Esophagus muscularis mucosa (tissue), 4 donors: ENCODE measurements around the gene CCDC137.

Source experiments
- EP300 ChIP-seq: sonication (generic); formaldehyde crosslinking; IDR thresholded peaks from one replicate; pipeline ENCODE4 v1.6.1; 2017; ENCODE audit warnings: antibody characterized with exemption
- POLR2A ChIP-seq: fragments of 450-650 bp; IDR thresholded peaks from one replicate; pipeline ENCODE4 v1.6.1; 2017; ENCODE audit warnings: antibody characterized with exemption, moderate library complexity, mild to moderate bottlenecking, low read depth
- POLR2AphosphoS5 ChIP-seq, 2 donors: sonication (generic); formaldehyde crosslinking; IDR thresholded peaks; one replicate each; pipeline ENCODE4 v1.6.1; 2017; ENCODE audit warnings: antibody characterized with exemption in 2 of 2
- TF ChIP-seq, protein P1 (sequence below), 3 experiments: fragments of 200-600 bp in 2 of 3; fragments of 450-650 bp in 1 of 3; sonication (generic) in 2 of 3; IDR thresholded peaks; one replicate each; pipeline ENCODE4 v1.5.1; 2017 to 2019; ENCODE audit warnings: antibody characterized with exemption in 3 of 3, mild to moderate bottlenecking in 2 of 3, moderate library complexity in 1 of 3

DNA sequence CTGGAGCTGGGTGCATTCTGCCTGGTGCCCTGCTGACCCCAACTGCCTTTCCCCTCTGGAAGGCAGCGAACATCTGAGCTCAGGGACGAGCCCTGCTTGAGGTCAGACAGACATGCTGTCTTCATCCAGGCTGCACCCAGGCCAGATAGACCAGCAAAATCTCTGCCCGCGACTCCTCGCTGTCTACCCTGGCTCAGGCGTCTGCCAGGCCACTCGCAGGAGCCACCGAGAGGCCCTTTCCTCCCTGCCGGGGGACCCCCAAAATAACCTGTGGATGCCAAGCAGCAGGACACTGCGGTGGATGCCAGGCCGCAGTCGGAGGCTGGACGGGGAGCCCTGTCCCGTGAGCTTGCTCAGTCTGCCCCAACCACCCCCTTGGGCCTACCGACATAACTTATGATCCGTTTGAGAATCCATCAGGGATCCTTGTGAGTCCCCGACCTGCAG, 42.2 kb downstream of the CCDC137 start:
- TF ChIP-seq POLR2A (no peak), EP300 (no peak), POLR2AphosphoS5 (IDR thresholded peaks at IDR 0.05) (no peak)
- TF ChIP-seq, protein P1, sequence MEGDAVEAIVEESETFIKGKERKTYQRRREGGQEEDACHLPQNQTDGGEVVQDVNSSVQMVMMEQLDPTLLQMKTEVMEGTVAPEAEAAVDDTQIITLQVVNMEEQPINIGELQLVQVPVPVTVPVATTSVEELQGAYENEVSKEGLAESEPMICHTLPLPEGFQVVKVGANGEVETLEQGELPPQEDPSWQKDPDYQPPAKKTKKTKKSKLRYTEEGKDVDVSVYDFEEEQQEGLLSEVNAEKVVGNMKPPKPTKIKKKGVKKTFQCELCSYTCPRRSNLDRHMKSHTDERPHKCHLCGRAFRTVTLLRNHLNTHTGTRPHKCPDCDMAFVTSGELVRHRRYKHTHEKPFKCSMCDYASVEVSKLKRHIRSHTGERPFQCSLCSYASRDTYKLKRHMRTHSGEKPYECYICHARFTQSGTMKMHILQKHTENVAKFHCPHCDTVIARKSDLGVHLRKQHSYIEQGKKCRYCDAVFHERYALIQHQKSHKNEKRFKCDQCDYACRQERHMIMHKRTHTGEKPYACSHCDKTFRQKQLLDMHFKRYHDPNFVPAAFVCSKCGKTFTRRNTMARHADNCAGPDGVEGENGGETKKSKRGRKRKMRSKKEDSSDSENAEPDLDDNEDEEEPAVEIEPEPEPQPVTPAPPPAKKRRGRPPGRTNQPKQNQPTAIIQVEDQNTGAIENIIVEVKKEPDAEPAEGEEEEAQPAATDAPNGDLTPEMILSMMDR (IDR thresholded peaks at IDR 0.05) = no peak
